ENCODE measurements around the gene RHOF. TPM values are rescaled to one million over a fixed set of nuclear protein-coding genes. Genes with fewer than 3 reads are reported as not detected.

The RHOF gene
- total and polyA plus RNA-seq, 2 of the 13 experiments (the other 11 are each of a cell fraction or from before 2014, with no cell fraction given): 14.6 to 32.2 TPM

DNA sequence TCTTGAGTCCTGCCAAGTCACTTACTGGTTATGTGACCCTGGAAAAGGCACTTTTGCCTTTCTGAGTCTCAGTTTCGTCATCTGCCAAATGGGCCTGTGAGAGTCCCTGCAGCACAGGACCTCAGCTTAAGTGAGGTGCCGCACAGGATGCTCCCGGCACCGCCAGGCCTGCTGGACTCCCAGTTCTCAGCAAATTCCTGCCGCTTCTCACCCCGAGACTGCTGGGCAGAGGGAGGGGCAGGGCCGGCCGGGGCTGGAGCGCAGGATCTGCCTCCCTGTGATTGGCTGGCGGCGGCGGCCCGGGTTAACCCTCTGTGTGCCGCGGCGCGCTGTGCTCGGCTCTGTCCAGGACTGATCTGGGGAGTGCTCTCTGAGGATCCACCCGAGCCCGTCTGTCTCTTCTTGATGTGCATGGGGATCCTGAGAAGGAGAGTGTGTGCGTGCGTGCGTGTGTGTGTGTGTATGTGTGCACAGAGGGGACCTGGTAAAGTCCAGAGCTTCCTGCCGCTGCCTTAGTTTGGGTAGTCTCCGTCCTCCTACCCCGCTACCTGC is 18.9 kb upstream of the RHOF start (continued):
- TF ChIP-seq, protein P1, sequence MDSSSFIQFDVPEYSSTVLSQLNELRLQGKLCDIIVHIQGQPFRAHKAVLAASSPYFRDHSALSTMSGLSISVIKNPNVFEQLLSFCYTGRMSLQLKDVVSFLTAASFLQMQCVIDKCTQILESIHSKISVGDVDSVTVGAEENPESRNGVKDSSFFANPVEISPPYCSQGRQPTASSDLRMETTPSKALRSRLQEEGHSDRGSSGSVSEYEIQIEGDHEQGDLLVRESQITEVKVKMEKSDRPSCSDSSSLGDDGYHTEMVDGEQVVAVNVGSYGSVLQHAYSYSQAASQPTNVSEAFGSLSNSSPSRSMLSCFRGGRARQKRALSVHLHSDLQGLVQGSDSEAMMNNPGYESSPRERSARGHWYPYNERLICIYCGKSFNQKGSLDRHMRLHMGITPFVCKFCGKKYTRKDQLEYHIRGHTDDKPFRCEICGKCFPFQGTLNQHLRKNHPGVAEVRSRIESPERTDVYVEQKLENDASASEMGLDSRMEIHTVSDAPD (CRISPR knock-in tag; IDR thresholded peaks at IDR 0.05): no peak
- TF ChIP-seq ELF1 (CRISPR knock-in tag; IDR thresholded peaks at IDR 0.05): no peak
- TF ChIP-seq CBFB (CRISPR knock-in tag; IDR thresholded peaks at IDR 0.05): no peak
- no peak for TF ChIP-seq SRF (IDR thresholded peaks at IDR 0.05; ENCODE audit: low read depth, low read length)
- TF ChIP-seq, protein P2, sequence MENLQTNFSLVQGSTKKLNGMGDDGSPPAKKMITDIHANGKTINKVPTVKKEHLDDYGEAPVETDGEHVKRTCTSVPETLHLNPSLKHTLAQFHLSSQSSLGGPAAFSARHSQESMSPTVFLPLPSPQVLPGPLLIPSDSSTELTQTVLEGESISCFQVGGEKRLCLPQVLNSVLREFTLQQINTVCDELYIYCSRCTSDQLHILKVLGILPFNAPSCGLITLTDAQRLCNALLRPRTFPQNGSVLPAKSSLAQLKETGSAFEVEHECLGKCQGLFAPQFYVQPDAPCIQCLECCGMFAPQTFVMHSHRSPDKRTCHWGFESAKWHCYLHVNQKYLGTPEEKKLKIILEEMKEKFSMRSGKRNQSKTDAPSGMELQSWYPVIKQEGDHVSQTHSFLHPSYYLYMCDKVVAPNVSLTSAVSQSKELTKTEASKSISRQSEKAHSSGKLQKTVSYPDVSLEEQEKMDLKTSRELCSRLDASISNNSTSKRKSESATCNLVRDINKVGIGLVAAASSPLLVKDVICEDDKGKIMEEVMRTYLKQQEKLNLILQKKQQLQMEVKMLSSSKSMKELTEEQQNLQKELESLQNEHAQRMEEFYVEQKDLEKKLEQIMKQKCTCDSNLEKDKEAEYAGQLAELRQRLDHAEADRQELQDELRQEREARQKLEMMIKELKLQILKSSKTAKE (CRISPR knock-in tag; IDR thresholded peaks at IDR 0.05; ENCODE audit: borderline replicate concordance): no peak
- TF ChIP-seq RBAK (CRISPR knock-in tag; IDR thresholded peaks at IDR 0.05): no peak
- no peak for TF ChIP-seq SALL2 (CRISPR knock-in tag; IDR thresholded peaks at IDR 0.05)
- TF ChIP-seq, protein P3, sequence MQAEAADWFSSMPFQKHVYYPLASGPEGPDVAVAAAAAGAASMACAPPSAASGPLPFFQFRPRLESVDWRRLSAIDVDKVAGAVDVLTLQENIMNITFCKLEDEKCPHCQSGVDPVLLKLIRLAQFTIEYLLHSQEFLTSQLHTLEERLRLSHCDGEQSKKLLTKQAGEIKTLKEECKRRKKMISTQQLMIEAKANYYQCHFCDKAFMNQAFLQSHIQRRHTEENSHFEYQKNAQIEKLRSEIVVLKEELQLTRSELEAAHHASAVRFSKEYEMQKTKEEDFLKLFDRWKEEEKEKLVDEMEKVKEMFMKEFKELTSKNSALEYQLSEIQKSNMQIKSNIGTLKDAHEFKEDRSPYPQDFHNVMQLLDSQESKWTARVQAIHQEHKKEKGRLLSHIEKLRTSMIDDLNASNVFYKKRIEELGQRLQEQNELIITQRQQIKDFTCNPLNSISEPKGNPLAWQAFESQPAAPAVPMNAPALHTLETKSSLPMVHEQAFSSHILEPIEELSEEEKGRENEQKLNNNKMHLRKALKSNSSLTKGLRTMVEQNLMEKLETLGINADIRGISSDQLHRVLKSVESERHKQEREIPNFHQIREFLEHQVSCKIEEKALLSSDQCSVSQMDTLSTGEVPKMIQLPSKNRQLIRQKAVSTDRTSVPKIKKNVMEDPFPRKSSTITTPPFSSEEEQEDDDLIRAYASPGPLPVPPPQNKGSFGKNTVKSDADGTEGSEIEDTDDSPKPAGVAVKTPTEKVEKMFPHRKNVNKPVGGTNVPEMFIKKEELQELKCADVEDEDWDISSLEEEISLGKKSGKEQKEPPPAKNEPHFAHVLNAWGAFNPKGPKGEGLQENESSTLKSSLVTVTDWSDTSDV (CRISPR knock-in tag; IDR thresholded peaks at IDR 0.05): no peak
- no peak for TF ChIP-seq ZNF121 (CRISPR knock-in tag; IDR thresholded peaks at IDR 0.05)
- no peak for TF ChIP-seq IRF9 (CRISPR knock-in tag; IDR thresholded peaks at IDR 0.05; ENCODE audit: borderline replicate concordance)
- no peak for TF ChIP-seq ZNF329 (CRISPR knock-in tag; IDR thresholded peaks at IDR 0.05; ENCODE audit: low read depth)
- 0 out of 2 replicates have a peak, but pooled peaks have one; percentile 27 for TF ChIP-seq SP4 (CRISPR knock-in tag; IDR thresholded peaks at IDR 0.05)
- no peak for TF ChIP-seq RFX1 (IDR thresholded peaks at IDR 0.05)
- peak; percentile 14 for TF ChIP-seq XRCC5 (optimal IDR thresholded peaks at IDR 0.05; ENCODE audit: low read length)
- TF ChIP-seq PRPF4 (IDR thresholded peaks at IDR 0.05; ENCODE audit: low read depth, low read length, poor library complexity, severe bottlenecking): no peak
- no peak for TF ChIP-seq CCAR2 (optimal IDR thresholded peaks at IDR 0.05; ENCODE audit: low read depth, low read length)
- TF ChIP-seq ZNF598 (CRISPR knock-in tag; IDR thresholded peaks at IDR 0.05; ENCODE audit: borderline replicate concordance): no peak
- no peak; the same call in 1 of the 2 replicates for TF ChIP-seq UBTF (CRISPR knock-in tag; IDR thresholded peaks at IDR 0.05)
- no peak for TF ChIP-seq ZNF703 (CRISPR knock-in tag; IDR thresholded peaks at IDR 0.05; ENCODE audit: borderline replicate concordance)
- TF ChIP-seq REL (CRISPR knock-in tag; conservative IDR thresholded peaks at IDR 0.05): no peak
- TF ChIP-seq ZNF614 (CRISPR knock-in tag; IDR thresholded peaks at IDR 0.05; ENCODE audit: borderline replicate concordance): no peak

Data from HepG2 (cell line).